Left lung (tissue), 10 donors: Measurements from ENCODE around the gene ZNF526. TPM values are rescaled to one million over a fixed set of nuclear protein-coding genes. Genes with fewer than 3 reads are reported as not detected.

ENCODE experiments used
- ATAC-seq: fragments of 200-7000 bp; cut with Tn5 transposase; one replicate; pipeline ENCODE4 v1.9.1; 2020; ENCODE audit warnings: moderate library complexity
- DNase-seq, 4 donors: peaks; one replicate each; pipeline ENCODE4 v3.0.0-alpha.2; 2013 to 2020
- H3K27ac ChIP-seq, 2 donors: fragments of 200-600 bp; sonication (generic) in 1 of 2; one replicate each; pipeline versions ENCODE4 v1.5.0 to v1.8.0; 2020 to 2021
- H3K27me3 ChIP-seq, 2 donors: fragments of 200-600 bp; sonication (generic) in 1 of 2; one replicate each; pipeline versions ENCODE4 v1.5.0 to v1.8.0; 2020 to 2021
- H3K36me3 ChIP-seq, 2 donors: fragments of 200-600 bp; sonication (generic) in 1 of 2; one replicate each; pipeline versions ENCODE4 v1.5.0 to v1.8.0; 2020 to 2021
- H3K4me1 ChIP-seq, 2 donors: fragments of 200-600 bp; one replicate each; pipeline ENCODE4 v1.8.0; 2021
- H3K4me3 ChIP-seq, 2 donors: fragments of 200-600 bp; sonication (generic) in 1 of 2; one replicate each; pipeline versions ENCODE4 v1.5.0 to v1.8.0; 2020 to 2021; ENCODE audit warnings: mild to moderate bottlenecking in 1 of 2
- H3K9me3 ChIP-seq, 2 donors: fragments of 200-600 bp; sonication (generic) in 1 of 2; one replicate each; pipeline versions ENCODE4 v1.5.0 to v1.8.0; 2020 to 2021
- CTCF ChIP-seq, 2 donors: fragments of 200-600 bp; sonication (generic) in 1 of 2; IDR thresholded peaks; one replicate each; pipeline versions ENCODE4 v1.5.0 to v1.8.0; 2021; ENCODE audit warnings: antibody characterized with exemption in 2 of 2
- intact Hi-C, 2 donors: fragments of 100-400 bp; cut with DNase I; formaldehyde crosslinking; loops; one replicate each; pipeline versions ENCODE4 v1.11.2 to v1.14.2; 2022
- polyA plus RNA-seq, 6 donors: library from polyadenylated mRNA; unstranded; fragments of 120-200 nt; gene quantifications; one replicate each; pipeline ENCODE4 v1.2.1, GENCODE V29; 2013; ENCODE audit not compliant: insufficient read length in 6 of 6
- total RNA-seq, 2 donors: library from RNA; stranded (reverse); fragmentation: NEBNext Ultra II Directional; extraction: Animal tissue kit (Norgen Biotek cat#: 25700); gene quantifications; one replicate each; pipeline ENCODE4 v1.2.1, GENCODE V29; 2021
- donor health status: DM: no; HTN: yes; CAD: no.
- donor health status: DM: no; HTN: no; CAD: no.

The ZNF526 gene
- total and polyA plus RNA-seq, 8 donors, result 8.1 to 12.7 (median 9.1) TPM

GRCh38 chr19:42226886-42227285 is 6.8 kb downstream of the ZNF526 start:
- TF ChIP-seq CTCF (IDR thresholded peaks at IDR 0.05), result no peak
- Histone ChIP-seq H3K27ac (no peak overlapping the region), H3K4me3 (no peak overlapping the region), H3K36me3 (peaks cover 0 to 79% of the 10 kb centered on the region in 2 donors), H3K9me3 (no peaks in the 10 kb centered on the region), H3K4me1 (peaks cover 0 to 6% of the 10 kb centered on the region in 2 donors), H3K27me3 (no peaks in the 10 kb centered on the region)
- intact Hi-C loops, result no loop called here
- DNase-seq (no peak), ATAC-seq (no peak)

- Histone ChIP-seq H3K36me3 (peaks cover 0 to 97% of the 10 kb centered on the region in 2 donors), H3K4me1 (no peaks in the 10 kb centered on the region), H3K27me3 (no peaks in the 10 kb centered on the region), H3K9me3 (no peaks in the 10 kb centered on the region), H3K27ac (no peak overlapping the region), H3K4me3 (no peak overlapping the region)
- intact Hi-C loops, result no loop called here
- TF ChIP-seq CTCF (IDR thresholded peaks at IDR 0.05), result no peak
- ATAC-seq, result no peak
- DNase-seq, result peak in 1 of 4 donors; percentile 45
These were observed 8.5 kb downstream of the ZNF526 start for GRCh38 chr19:42228641-42229040.

- H3K36me3 ChIP-seq, result peaks cover 0 to 99% of the 10 kb centered on the region in 2 donors
- no peaks in the 10 kb centered on the region for H3K4me1 ChIP-seq
- ATAC-seq (no peak), DNase-seq (peak in 1 of 4 donors; percentile 8)
- no peak overlapping the region for H3K4me3 ChIP-seq
- intact Hi-C loops, result no loop called here
- no peaks in the 10 kb centered on the region for H3K9me3 ChIP-seq
- no peak overlapping the region for H3K27ac ChIP-seq
- no peaks in the 10 kb centered on the region for H3K27me3 ChIP-seq
- TF ChIP-seq CTCF (IDR thresholded peaks at IDR 0.05), result no peak
These were observed 9.3 kb downstream of the ZNF526 start for GRCh38 chr19:42229301-42229854.

- DNase-seq (peak in 1 of 4 donors; percentile 29), ATAC-seq (no peak)
- no peaks in the 10 kb centered on the region for H3K4me1 ChIP-seq
- peaks cover 0 to 99% of the 10 kb centered on the region in 2 donors for H3K36me3 ChIP-seq
- H3K27me3 ChIP-seq, result no peaks in the 10 kb centered on the region
- intact Hi-C loops, result no loop called here
- no peaks in the 10 kb centered on the region for H3K9me3 ChIP-seq
- no peak overlapping the region for H3K4me3 ChIP-seq
- H3K27ac ChIP-seq, result no peak overlapping the region
- no peak for TF ChIP-seq CTCF (IDR thresholded peaks at IDR 0.05)
These were observed 9.8 kb downstream of the ZNF526 start for GRCh38 chr19:42229855-42230351.

- DNase-seq (peak in 1 of 4 donors; percentile 4), ATAC-seq (no peak)
- intact Hi-C loops, result no loop called here
- Histone ChIP-seq H3K9me3 (no peaks in the 10 kb centered on the region), H3K27me3 (no peaks in the 10 kb centered on the region), H3K36me3 (peaks cover 0 to 99% of the 10 kb centered on the region in 2 donors), H3K4me3 (no peak overlapping the region), H3K27ac (no peak overlapping the region), H3K4me1 (no peaks in the 10 kb centered on the region)
- no peak for TF ChIP-seq CTCF (IDR thresholded peaks at IDR 0.05)
These were observed 10.5 kb downstream of the ZNF526 start for GRCh38 chr19:42230571-42230970.
